DOHH2 (cell line): Measurements from ENCODE around the gene BCAS1.

Experiments
- H3F3A ChIP-seq: fragments of 200-600 bp; sonication (generic), shearing (Covaris generic); 2 replicates; pipeline ENCODE4 v1.6.0; 2016; ENCODE audit warnings: antibody characterized with exemption, mild to moderate bottlenecking; ENCODE audit not compliant: control insufficient read depth, insufficient read depth
- H3K27ac ChIP-seq: fragments of 200-600 bp; sonication (generic); 2 replicates; pipeline ENCODE4 v1.5.1; 2014; ENCODE audit warnings: low read depth, mild to moderate bottlenecking, low read length, moderate library complexity
- H3K27me3 ChIP-seq: fragments of 200-600 bp; sonication (generic); 2 replicates; pipeline ENCODE4 v1.6.1; 2014; ENCODE audit warnings: mild to moderate bottlenecking, low read length, mixed read lengths; ENCODE audit not compliant: control insufficient read depth
- H3K36me3 ChIP-seq: fragments of 200-600 bp; sonication (generic); 2 replicates; pipeline ENCODE4 v1.6.1; 2014; ENCODE audit warnings: mild to moderate bottlenecking, low read length, moderate library complexity, mixed read lengths; ENCODE audit not compliant: control insufficient read depth
- H3K4me1 ChIP-seq: fragments of 200-600 bp; sonication (generic); 2 replicates; pipeline ENCODE4 v1.6.1; 2014; ENCODE audit warnings: mild to moderate bottlenecking, low read length, mixed read lengths; ENCODE audit not compliant: control insufficient read depth
- H3K4me2 ChIP-seq: fragments of 200-600 bp; sonication (generic); 2 replicates; pipeline ENCODE4 v1.6.0; 2014; ENCODE audit warnings: mild to moderate bottlenecking, low read length, moderate library complexity
- H3K4me3 ChIP-seq: fragments of 200-600 bp; sonication (generic); 2 replicates; pipeline ENCODE4 v1.5.1; 2014; ENCODE audit warnings: mild to moderate bottlenecking, low read length, mixed read lengths
- H3K79me2 ChIP-seq: fragments of 200-600 bp; sonication (generic); 2 replicates; pipeline ENCODE4 v1.6.1; 2014; ENCODE audit warnings: mild to moderate bottlenecking, low read length, mixed read lengths; ENCODE audit not compliant: control insufficient read depth
- H3K9me2 ChIP-seq: fragments of 200-600 bp; sonication (generic); replicated peaks from 2 replicates; pipeline ENCODE4 v1.6.1; 2014; ENCODE audit warnings: mild to moderate bottlenecking, low read length, mixed read lengths; ENCODE audit not compliant: control insufficient read depth
- H3K9me3 ChIP-seq: fragments of 200-600 bp; sonication (generic); 2 replicates; pipeline ENCODE4 v1.6.1; 2014; ENCODE audit warnings: antibody characterized with exemption, low read length, mixed read lengths; ENCODE audit not compliant: control insufficient read depth, insufficient read depth
- H4K20me1 ChIP-seq: fragments of 200-600 bp; sonication (generic); 2 replicates; pipeline ENCODE4 v1.6.0; 2014; ENCODE audit warnings: low read depth, mild to moderate bottlenecking, antibody characterized with exemption, low read length, moderate library complexity; ENCODE audit not compliant: control insufficient read depth, insufficient read depth
- EZH2phosphoT487 ChIP-seq: fragments of 200-600 bp; sonication (generic); IDR thresholded peaks from 2 replicates; pipeline ENCODE4 v1.6.1; 2017; ENCODE audit warnings: borderline replicate concordance, mild to moderate bottlenecking, antibody characterized with exemption, low read length, moderate library complexity, mixed read lengths
- TF ChIP-seq, protein P1 (sequence below): fragments of 200-600 bp; sonication (generic); IDR thresholded peaks from one replicate; pipeline ENCODE4 v1.5.1; 2014; ENCODE audit warnings: antibody characterized with exemption, mild to moderate bottlenecking, low read depth, low read length; ENCODE audit not compliant: poor library complexity, severe bottlenecking

Gene BCAS1

DNA sequence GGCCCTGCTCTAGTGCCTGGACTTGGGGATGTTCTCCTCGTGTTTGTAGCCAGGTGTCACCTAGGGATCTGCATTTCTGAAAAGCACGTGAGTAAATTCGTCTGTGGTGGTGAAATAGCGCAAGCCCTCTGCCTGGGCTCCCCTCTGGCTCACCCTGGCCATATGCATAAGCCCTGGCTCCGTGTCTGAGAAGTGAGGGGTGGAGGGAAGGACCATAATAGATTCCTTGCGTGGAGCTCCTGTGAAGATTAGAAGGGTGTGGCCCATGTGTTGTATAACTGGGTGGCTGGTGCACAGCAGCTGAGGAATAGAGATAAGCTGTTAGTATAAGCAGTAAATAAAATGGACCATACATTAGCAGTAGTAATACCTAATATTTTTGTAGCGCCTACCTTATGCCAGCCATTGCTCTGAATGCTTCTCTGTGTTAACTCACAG is 4.8 kb downstream of the BCAS1 start:
- peaks cover 15% of the 10 kb centered on the region for H3K4me1 ChIP-seq
- no peak overlapping the region for H3K4me2 ChIP-seq
- no peaks in the 10 kb centered on the region for H4K20me1 ChIP-seq
- TF ChIP-seq, protein P1, sequence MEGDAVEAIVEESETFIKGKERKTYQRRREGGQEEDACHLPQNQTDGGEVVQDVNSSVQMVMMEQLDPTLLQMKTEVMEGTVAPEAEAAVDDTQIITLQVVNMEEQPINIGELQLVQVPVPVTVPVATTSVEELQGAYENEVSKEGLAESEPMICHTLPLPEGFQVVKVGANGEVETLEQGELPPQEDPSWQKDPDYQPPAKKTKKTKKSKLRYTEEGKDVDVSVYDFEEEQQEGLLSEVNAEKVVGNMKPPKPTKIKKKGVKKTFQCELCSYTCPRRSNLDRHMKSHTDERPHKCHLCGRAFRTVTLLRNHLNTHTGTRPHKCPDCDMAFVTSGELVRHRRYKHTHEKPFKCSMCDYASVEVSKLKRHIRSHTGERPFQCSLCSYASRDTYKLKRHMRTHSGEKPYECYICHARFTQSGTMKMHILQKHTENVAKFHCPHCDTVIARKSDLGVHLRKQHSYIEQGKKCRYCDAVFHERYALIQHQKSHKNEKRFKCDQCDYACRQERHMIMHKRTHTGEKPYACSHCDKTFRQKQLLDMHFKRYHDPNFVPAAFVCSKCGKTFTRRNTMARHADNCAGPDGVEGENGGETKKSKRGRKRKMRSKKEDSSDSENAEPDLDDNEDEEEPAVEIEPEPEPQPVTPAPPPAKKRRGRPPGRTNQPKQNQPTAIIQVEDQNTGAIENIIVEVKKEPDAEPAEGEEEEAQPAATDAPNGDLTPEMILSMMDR, result no peak
- TF ChIP-seq EZH2phosphoT487, result no peak
- peaks cover 2% of the 10 kb centered on the region; the same call in 1 of the 2 replicates for H3K27me3 ChIP-seq
- no peaks in the 10 kb centered on the region for H3F3A ChIP-seq
- H3K27ac ChIP-seq, result no peak overlapping the region
- H3K4me3 ChIP-seq, result no peak overlapping the region
- no peaks in the 10 kb centered on the region; the same call in 1 of the 2 replicates for H3K79me2 ChIP-seq
- no peaks in the 10 kb centered on the region for H3K9me3 ChIP-seq
- H3K36me3 ChIP-seq, result no peaks in the 10 kb centered on the region
- H3K9me2 ChIP-seq, result no peaks in the 10 kb centered on the region

DNA sequence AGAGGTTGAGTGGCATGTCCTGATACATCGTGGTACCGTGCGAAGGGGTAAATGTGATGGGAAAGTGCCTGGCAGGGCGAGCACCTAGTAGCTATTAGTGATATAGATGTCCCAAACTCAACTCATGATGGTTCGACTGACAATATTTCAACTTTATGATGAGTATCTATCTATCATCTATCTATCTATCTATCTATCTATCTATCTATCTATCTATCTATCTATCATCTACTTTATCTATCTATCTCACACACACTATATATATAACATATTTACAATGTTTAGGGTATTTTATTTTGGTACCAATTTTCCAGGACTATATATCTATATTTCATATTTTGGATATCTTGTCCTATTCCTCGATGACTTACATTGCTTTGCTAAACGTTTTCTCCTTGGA is 5.5 kb downstream of the BCAS1 start:
- peaks cover 15% of the 10 kb centered on the region for H3K4me1 ChIP-seq
- no peak overlapping the region for H3K27ac ChIP-seq
- no peak overlapping the region for H3K4me2 ChIP-seq
- no peaks in the 10 kb centered on the region for H3K9me3 ChIP-seq
- H3K79me2 ChIP-seq, result no peaks in the 10 kb centered on the region; the same call in 1 of the 2 replicates
- peaks cover 2% of the 10 kb centered on the region; the same call in 1 of the 2 replicates for H3K27me3 ChIP-seq
- no peaks in the 10 kb centered on the region for H3F3A ChIP-seq
- H4K20me1 ChIP-seq, result no peaks in the 10 kb centered on the region
- TF ChIP-seq, protein P1, result no peak
- TF ChIP-seq EZH2phosphoT487, result no peak
- H3K9me2 ChIP-seq, result no peaks in the 10 kb centered on the region
- no peak overlapping the region for H3K4me3 ChIP-seq
- H3K36me3 ChIP-seq, result no peaks in the 10 kb centered on the region

DNA sequence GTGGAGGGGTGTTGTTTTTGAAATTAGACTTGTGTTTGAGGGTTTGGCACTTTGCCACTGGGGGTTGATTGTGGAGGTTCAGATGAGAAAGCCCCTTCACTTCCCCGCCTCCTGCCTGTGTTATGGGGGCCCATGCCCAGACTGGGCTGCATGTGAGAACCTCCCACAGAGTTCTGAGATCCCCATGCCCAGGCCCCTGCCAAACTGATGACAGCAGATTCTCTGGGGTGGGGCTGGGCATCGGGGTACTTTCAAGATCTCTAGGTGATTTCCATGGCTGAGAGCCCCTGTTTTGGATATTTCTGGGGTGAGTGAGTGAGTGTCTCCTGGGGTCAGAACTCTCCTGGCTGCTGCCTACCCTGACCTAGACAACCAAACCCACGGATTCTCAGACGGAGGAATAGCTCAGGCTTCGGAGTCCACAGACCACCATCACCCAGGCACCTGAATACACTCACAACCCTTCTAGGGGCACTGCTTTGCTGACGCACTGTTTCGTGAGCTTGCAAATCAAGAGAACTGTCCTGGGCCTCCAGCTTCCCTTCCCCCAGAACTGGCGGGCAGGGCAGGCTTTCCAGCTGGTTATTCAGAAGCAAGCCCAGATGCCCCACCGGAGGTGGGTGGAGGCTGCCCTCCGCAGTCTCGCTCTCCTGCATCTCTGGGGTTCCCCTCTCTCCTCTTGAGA is 6.3 kb downstream of the BCAS1 start:
- Histone ChIP-seq H4K20me1 (no peaks in the 10 kb centered on the region), H3K9me2 (no peaks in the 10 kb centered on the region), H3K27me3 (peaks cover 2% of the 10 kb centered on the region; the same call in 1 of the 2 replicates), H3K4me3 (no peak overlapping the region), H3K27ac (no peak overlapping the region), H3F3A (no peaks in the 10 kb centered on the region), H3K79me2 (no peaks in the 10 kb centered on the region; the same call in 1 of the 2 replicates), H3K4me2 (peak overlapping the region; percentile 30), H3K36me3 (no peaks in the 10 kb centered on the region), H3K4me1 (peaks cover 15% of the 10 kb centered on the region), H3K9me3 (no peaks in the 10 kb centered on the region)
- TF ChIP-seq, protein P1, result no peak
- TF ChIP-seq EZH2phosphoT487, result no peak
